COLO829 (cell line): ENCODE data around the gene SOAT2.
"Not testable (repeated sequence)": the region's sequence is repeated elsewhere in the genome, so short reads cannot be mapped to it uniquely, and the experiment has no call there.

ENCODE experiments used
- DNase-seq: peaks from one replicate; pipeline ENCODE4 v3.0.0; 2012; ENCODE audit warnings: low spot score

SOAT2 gene

GRCh38 chr12:53105712-53106439 is 2.6 kb downstream of the SOAT2 start:
- DNase-seq, result no peak

GRCh38 chr12:53107122-53107521 is 3.8 kb downstream of the SOAT2 start:
- no peak for DNase-seq

- DNase-seq, result not testable (repeated sequence)
Measured at GRCh38 chr12:53112431-53112830, 9.1 kb downstream of the SOAT2 start.

- no peak for DNase-seq
Measured at GRCh38 chr12:53113136-53113705, 9.9 kb downstream of the SOAT2 start.

GRCh38 chr12:53113951-53114350 is 10.7 kb downstream of the SOAT2 start:
- DNase-seq, result no peak

- DNase-seq, result no peak
Measured at GRCh38 chr12:53115112-53115890, 12.0 kb downstream of the SOAT2 start.

GRCh38 chr12:53115891-53116648 is 12.8 kb downstream of the SOAT2 start:
- no peak for DNase-seq

- DNase-seq, result no peak
Measured at GRCh38 chr12:53118751-53119300, 15.5 kb downstream of the SOAT2 start.

GRCh38 chr12:53120685-53121525 is 17.6 kb downstream of the SOAT2 start:
- DNase-seq, result no peak

GRCh38 chr12:53122961-53123468 is 19.7 kb downstream of the SOAT2 start:
- peak; percentile 56 for DNase-seq

- DNase-seq, result no peak
Measured at GRCh38 chr12:53123578-53124351, 20.5 kb downstream of the SOAT2 start.

- no peak for DNase-seq
Measured at GRCh38 chr12:53124352-53124723, 21.1 kb downstream of the SOAT2 start.

- DNase-seq, result no peak
Measured at GRCh38 chr12:53127169-53127568, 23.9 kb downstream of the SOAT2 start.

- no peak for DNase-seq
Measured at GRCh38 chr12:53128780-53129569, 25.7 kb downstream of the SOAT2 start.

- no peak for DNase-seq
Measured at GRCh38 chr12:53131844-53132243, 28.6 kb downstream of the SOAT2 start.

- no peak for DNase-seq
Measured at GRCh38 chr12:53133722-53134121, 30.4 kb downstream of the SOAT2 start.

GRCh38 chr12:53143355-53143754 is 40.1 kb downstream of the SOAT2 start:
- no peak for DNase-seq

GRCh38 chr12:53145383-53146260 is 42.3 kb downstream of the SOAT2 start:
- no peak for DNase-seq
